Parathyroid adenoma (tissue), 2 donors: ENCODE measurements around the gene NUDT1.

Experiments
- H2AFZ ChIP-seq: fragments of 300-600 bp; sonication (generic); one replicate; pipeline ENCODE4 v1.7.0; 2017; ENCODE audit warnings: antibody characterized with exemption, mild to moderate bottlenecking
- H3K27ac ChIP-seq: fragments of 300-600 bp; sonication (generic); one replicate; pipeline ENCODE4 v1.7.0; 2017
- H3K27me3 ChIP-seq: fragments of 300-600 bp; sonication (generic); one replicate; pipeline ENCODE4 v1.7.0; 2017; ENCODE audit warnings: low read length; ENCODE audit not compliant: control insufficient read depth, insufficient read depth
- H3K36me3 ChIP-seq: fragments of 300-600 bp; sonication (generic); one replicate; pipeline ENCODE4 v1.7.0; 2017; ENCODE audit warnings: low read length; ENCODE audit not compliant: control insufficient read depth, insufficient read depth
- H3K4me1 ChIP-seq: fragments of 300-600 bp; sonication (generic); one replicate; pipeline ENCODE4 v1.7.0; 2017; ENCODE audit warnings: control low read depth
- H3K4me2 ChIP-seq: fragments of 300-600 bp; sonication (generic); one replicate; pipeline ENCODE4 v1.7.0; 2017; ENCODE audit warnings: low read length
- H3K4me3 ChIP-seq: fragments of 300-600 bp; sonication (generic); one replicate; pipeline ENCODE4 v1.7.0; 2017; ENCODE audit warnings: low read depth, low read length
- H3K79me2 ChIP-seq: fragments of 300-600 bp; sonication (generic); one replicate; pipeline ENCODE4 v1.7.0; 2017; ENCODE audit warnings: control low read depth
- H3K9ac ChIP-seq: fragments of 300-600 bp; sonication (generic); one replicate; pipeline ENCODE4 v1.7.0; 2017; ENCODE audit warnings: mild to moderate bottlenecking
- H3K9me3 ChIP-seq: fragments of 300-600 bp; sonication (generic); one replicate; pipeline ENCODE4 v1.7.0; 2017; ENCODE audit warnings: low read length; ENCODE audit not compliant: control insufficient read depth
- CTCF ChIP-seq: fragments of 300-600 bp; sonication (generic); IDR thresholded peaks from one replicate; pipeline ENCODE4 v1.7.0; 2017; ENCODE audit warnings: antibody characterized with exemption, mild to moderate bottlenecking
- donor health status: primary hyperparathyroidism.

Gene NUDT1

GRCh38 chr7:2232766-2233520 is 9.1 kb upstream of the NUDT1 start, which contains the start of gene MAD1L1:
Gene MAD1L1 (minus strand): TSS chr7:2232945. CDS start chr7:2230133, 2,812 bp downstream.
- peaks cover 17% of the 10 kb centered on the region for H3K79me2 ChIP-seq
- H3K4me1 ChIP-seq: peaks cover 2% of the 10 kb centered on the region
- H3K4me2 ChIP-seq: peak within 1 kb of the TSS; percentile 98
- H3K27me3 ChIP-seq: no peaks in the 10 kb centered on the region
- no peak for TF ChIP-seq CTCF
- H3K27ac ChIP-seq: no peak within 1 kb of the TSS
- peak within 1 kb of the TSS; percentile 57 for H3K9ac ChIP-seq
- peak within 1 kb of the TSS; percentile 89 for H2AFZ ChIP-seq
- no peaks in the 10 kb centered on the region for H3K9me3 ChIP-seq
- peak within 1 kb of the TSS; percentile 74 for H3K4me3 ChIP-seq
- H3K36me3 ChIP-seq: no peaks in the 10 kb centered on the region

GRCh38 chr7:2233926-2234325 is 8.1 kb upstream of the NUDT1 start:
- Histone ChIP-seq H3K4me3 (no peak overlapping the region), H3K79me2 (peaks cover 17% of the 10 kb centered on the region), H3K4me2 (no peak overlapping the region), H3K36me3 (no peaks in the 10 kb centered on the region), H3K9ac (no peak overlapping the region), H2AFZ (no peak overlapping the region), H3K9me3 (no peaks in the 10 kb centered on the region), H3K4me1 (peaks cover 2% of the 10 kb centered on the region), H3K27me3 (no peaks in the 10 kb centered on the region), H3K27ac (no peak overlapping the region)
- no peak for TF ChIP-seq CTCF

- peaks cover 6% of the 10 kb centered on the region for H3K79me2 ChIP-seq
- no peak overlapping the region for H2AFZ ChIP-seq
- no peak for TF ChIP-seq CTCF
- H3K4me3 ChIP-seq: no peak overlapping the region
- no peak overlapping the region for H3K9ac ChIP-seq
- H3K4me1 ChIP-seq: peaks cover 2% of the 10 kb centered on the region
- no peaks in the 10 kb centered on the region for H3K27me3 ChIP-seq
- no peak overlapping the region for H3K4me2 ChIP-seq
- no peak overlapping the region for H3K27ac ChIP-seq
- H3K36me3 ChIP-seq: no peaks in the 10 kb centered on the region
- H3K9me3 ChIP-seq: no peaks in the 10 kb centered on the region
Measured at GRCh38 chr7:2237109-2237602, 4.9 kb upstream of the NUDT1 start.

GRCh38 chr7:2239242-2239641 is 2.8 kb upstream of the NUDT1 start:
- H3K4me1 ChIP-seq: peaks cover 4% of the 10 kb centered on the region
- H3K27ac ChIP-seq: no peak overlapping the region
- TF ChIP-seq CTCF: no peak
- no peak overlapping the region for H3K4me2 ChIP-seq
- H3K79me2 ChIP-seq: peaks cover 6% of the 10 kb centered on the region
- H3K9me3 ChIP-seq: no peaks in the 10 kb centered on the region
- H3K9ac ChIP-seq: no peak overlapping the region
- no peaks in the 10 kb centered on the region for H3K27me3 ChIP-seq
- no peak overlapping the region for H3K4me3 ChIP-seq
- H2AFZ ChIP-seq: no peak overlapping the region
- H3K36me3 ChIP-seq: no peaks in the 10 kb centered on the region
